Parathyroid adenoma (tissue), 2 donors: ENCODE data around the gene B4GALNT2.

Experiments
- H2AFZ ChIP-seq: fragments of 300-600 bp; sonication (generic); one replicate; pipeline ENCODE4 v1.7.0; 2017; ENCODE audit warnings: antibody characterized with exemption, mild to moderate bottlenecking
- H3K27ac ChIP-seq: fragments of 300-600 bp; sonication (generic); one replicate; pipeline ENCODE4 v1.7.0; 2017
- H3K27me3 ChIP-seq: fragments of 300-600 bp; sonication (generic); one replicate; pipeline ENCODE4 v1.7.0; 2017; ENCODE audit warnings: low read length; ENCODE audit not compliant: control insufficient read depth, insufficient read depth
- H3K36me3 ChIP-seq: fragments of 300-600 bp; sonication (generic); one replicate; pipeline ENCODE4 v1.7.0; 2017; ENCODE audit warnings: low read length; ENCODE audit not compliant: control insufficient read depth, insufficient read depth
- H3K4me1 ChIP-seq: fragments of 300-600 bp; sonication (generic); one replicate; pipeline ENCODE4 v1.7.0; 2017; ENCODE audit warnings: control low read depth
- H3K4me2 ChIP-seq: fragments of 300-600 bp; sonication (generic); one replicate; pipeline ENCODE4 v1.7.0; 2017; ENCODE audit warnings: low read length
- H3K4me3 ChIP-seq: fragments of 300-600 bp; sonication (generic); one replicate; pipeline ENCODE4 v1.7.0; 2017; ENCODE audit warnings: low read depth, low read length
- H3K79me2 ChIP-seq: fragments of 300-600 bp; sonication (generic); one replicate; pipeline ENCODE4 v1.7.0; 2017; ENCODE audit warnings: control low read depth
- H3K9ac ChIP-seq: fragments of 300-600 bp; sonication (generic); one replicate; pipeline ENCODE4 v1.7.0; 2017; ENCODE audit warnings: mild to moderate bottlenecking
- H3K9me3 ChIP-seq: fragments of 300-600 bp; sonication (generic); one replicate; pipeline ENCODE4 v1.7.0; 2017; ENCODE audit warnings: low read length; ENCODE audit not compliant: control insufficient read depth
- TF ChIP-seq, protein P1 (sequence below): fragments of 300-600 bp; sonication (generic); IDR thresholded peaks from one replicate; pipeline ENCODE4 v1.7.0; 2017; ENCODE audit warnings: antibody characterized with exemption, mild to moderate bottlenecking
- donor health status: primary hyperparathyroidism.

The B4GALNT2 gene

DNA sequence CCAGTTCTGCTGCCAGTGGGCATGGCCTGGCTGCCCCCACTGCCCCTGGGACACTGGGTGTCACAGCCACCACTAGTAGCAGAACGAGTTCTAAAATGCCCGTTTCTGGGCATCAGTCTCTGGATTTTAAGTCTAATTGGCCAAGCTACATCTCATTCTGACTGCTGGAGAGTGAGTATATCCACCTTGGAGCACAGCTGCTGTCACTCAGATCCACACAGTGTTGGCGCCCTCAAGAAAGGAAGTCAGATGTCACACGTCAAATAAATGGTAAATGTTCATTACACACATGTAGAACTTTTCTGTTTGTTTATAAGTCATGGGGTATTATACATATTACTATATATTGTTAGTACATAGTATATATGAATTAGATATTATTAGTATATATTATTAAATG is 58.4 kb downstream of the B4GALNT2 start:
- no peak overlapping the region for H3K27ac ChIP-seq

DNA sequence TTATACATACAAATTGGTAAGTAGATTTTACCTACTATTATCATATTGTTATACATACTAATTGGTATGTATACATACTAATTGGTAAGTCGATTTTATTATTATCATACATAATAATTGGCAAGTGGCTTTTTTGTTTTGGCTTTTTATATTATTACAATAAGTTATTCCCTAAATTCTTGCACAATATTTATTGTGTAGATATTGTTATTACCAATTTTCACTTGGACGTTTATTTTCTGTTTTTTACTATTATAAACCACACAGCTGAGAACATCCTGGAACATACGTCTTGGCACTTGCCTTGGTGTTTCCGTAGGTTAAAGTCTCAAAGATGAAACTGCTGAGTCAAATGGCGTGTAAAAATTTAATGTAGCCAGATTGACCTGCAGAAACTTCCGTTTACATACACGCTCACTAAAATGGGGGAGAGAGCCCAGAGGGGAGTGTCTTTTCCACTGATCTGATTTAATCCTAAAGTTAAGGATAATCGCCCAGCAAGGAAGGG is 58.9 kb downstream of the B4GALNT2 start:
- Histone ChIP-seq H3K27ac (peak overlapping the region; percentile 96), H3K9ac (no peak overlapping the region), H3K36me3 (no peaks in the 10 kb centered on the region), H3K4me3 (peak overlapping the region; percentile 99), H3K79me2 (no peaks in the 10 kb centered on the region), H3K27me3 (no peaks in the 10 kb centered on the region), H3K4me2 (peak overlapping the region; percentile 98), H3K9me3 (no peaks in the 10 kb centered on the region), H2AFZ (peak overlapping the region; percentile 99), H3K4me1 (no peaks in the 10 kb centered on the region)
- TF ChIP-seq, protein P1, sequence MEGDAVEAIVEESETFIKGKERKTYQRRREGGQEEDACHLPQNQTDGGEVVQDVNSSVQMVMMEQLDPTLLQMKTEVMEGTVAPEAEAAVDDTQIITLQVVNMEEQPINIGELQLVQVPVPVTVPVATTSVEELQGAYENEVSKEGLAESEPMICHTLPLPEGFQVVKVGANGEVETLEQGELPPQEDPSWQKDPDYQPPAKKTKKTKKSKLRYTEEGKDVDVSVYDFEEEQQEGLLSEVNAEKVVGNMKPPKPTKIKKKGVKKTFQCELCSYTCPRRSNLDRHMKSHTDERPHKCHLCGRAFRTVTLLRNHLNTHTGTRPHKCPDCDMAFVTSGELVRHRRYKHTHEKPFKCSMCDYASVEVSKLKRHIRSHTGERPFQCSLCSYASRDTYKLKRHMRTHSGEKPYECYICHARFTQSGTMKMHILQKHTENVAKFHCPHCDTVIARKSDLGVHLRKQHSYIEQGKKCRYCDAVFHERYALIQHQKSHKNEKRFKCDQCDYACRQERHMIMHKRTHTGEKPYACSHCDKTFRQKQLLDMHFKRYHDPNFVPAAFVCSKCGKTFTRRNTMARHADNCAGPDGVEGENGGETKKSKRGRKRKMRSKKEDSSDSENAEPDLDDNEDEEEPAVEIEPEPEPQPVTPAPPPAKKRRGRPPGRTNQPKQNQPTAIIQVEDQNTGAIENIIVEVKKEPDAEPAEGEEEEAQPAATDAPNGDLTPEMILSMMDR, result no peak

More for the DNA sequence above, 58.4 kb downstream of the B4GALNT2 start:
- no peaks in the 10 kb centered on the region for H3K9me3 ChIP-seq
- no peaks in the 10 kb centered on the region for H3K27me3 ChIP-seq
- H3K4me2 ChIP-seq, result no peak overlapping the region
- TF ChIP-seq, protein P1, result no peak
- H3K79me2 ChIP-seq, result no peaks in the 10 kb centered on the region
- no peak overlapping the region for H3K4me3 ChIP-seq
- H3K36me3 ChIP-seq, result no peaks in the 10 kb centered on the region
- H2AFZ ChIP-seq, result no peak overlapping the region
- no peaks in the 10 kb centered on the region for H3K4me1 ChIP-seq
- H3K9ac ChIP-seq, result no peak overlapping the region

DNA sequence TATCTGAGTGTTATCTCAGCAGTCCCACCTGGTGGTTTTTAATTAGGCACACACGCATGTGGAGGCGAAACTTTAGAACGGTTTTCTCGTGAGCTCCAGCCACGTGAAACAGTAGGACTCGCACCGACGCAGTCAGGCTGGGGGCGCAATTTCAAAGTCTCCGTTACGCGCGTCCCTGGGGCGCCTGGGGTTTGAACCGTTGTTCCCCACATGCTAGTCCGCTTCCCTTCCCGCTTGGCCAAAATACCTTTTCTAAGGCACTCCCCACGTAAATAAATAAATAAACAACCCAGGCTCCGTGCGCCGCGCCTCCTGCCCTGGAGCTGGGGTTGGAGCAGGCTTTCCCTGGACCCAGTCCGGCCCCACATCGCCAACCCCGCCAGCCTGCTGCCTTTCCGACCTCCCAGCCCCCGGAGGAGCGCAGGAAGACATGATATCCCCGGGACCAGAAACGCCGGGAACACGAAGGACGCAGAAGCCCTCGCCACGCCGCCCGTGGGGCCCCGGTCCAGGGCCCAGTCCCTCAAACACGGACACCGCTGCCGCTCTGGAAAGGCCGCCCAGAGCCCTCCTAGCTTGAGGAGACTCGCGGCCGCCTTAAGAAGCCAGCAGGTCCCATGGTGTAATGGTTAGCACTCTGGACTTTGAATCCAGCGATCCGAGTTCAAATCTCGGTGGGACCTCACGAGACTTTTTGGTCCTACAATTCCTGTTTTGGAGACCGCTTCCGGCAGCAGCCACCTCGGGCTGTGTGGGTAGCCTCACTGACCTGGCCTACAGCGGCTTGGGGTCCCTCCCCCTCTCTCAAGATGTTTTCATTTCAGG is 59.6 kb downstream of the B4GALNT2 start:
- Histone ChIP-seq H3K79me2 (no peaks in the 10 kb centered on the region), H3K27ac (peak overlapping the region; percentile 96), H2AFZ (peak overlapping the region; percentile 99), H3K4me1 (no peaks in the 10 kb centered on the region), H3K9me3 (no peaks in the 10 kb centered on the region), H3K36me3 (no peaks in the 10 kb centered on the region), H3K9ac (peak overlapping the region; percentile 75), H3K4me2 (peak overlapping the region; percentile 98), H3K27me3 (no peaks in the 10 kb centered on the region), H3K4me3 (peak overlapping the region; percentile 99)
- TF ChIP-seq, protein P1, result peak; percentile 18

DNA sequence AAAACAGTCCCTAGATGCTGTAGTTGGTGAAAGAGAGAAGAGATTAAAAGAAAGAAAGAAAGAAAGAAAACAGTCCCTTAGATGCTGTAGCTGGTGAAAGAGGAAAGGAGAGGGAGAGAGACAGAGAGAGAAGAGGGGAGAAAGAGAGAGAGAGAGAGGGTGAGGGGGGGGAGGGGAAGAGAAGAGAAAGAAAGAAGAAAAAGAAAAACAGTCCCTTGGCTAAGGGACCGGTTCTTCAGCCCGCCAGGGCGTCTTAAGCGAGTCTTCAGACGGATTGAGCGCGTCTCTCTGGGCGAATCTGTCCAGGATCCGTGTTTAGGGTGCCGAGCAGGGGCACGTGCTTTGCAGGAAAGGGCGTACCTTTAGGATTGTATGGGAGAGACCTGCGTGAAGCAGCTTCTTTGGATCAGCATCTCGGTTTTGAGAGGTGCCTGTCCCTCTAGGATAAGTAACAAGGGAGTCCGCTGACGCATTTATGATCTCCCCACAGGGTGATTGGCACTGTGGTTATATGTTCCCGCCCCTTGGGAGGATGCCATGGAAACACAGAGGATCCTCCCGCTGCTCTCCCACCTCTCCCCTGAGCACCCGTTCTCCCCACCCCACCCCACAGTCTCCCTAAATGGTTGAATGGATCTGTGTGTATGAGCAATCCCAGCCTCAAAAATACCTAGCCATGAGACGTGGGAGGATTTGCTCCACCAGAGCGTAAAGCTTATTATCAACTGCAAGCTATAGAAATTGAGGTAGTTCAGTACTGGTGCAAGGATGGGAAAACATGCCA is 61.1 kb downstream of the B4GALNT2 start:
- Histone ChIP-seq H3K4me3 (peak overlapping the region; percentile 99), H3K9ac (no peak overlapping the region), H3K4me2 (peak overlapping the region; percentile 95), H3K27me3 (no peaks in the 10 kb centered on the region), H3K27ac (peak overlapping the region; percentile 96), H3K79me2 (no peaks in the 10 kb centered on the region), H2AFZ (peak overlapping the region; percentile 99), H3K4me1 (no peaks in the 10 kb centered on the region), H3K9me3 (no peaks in the 10 kb centered on the region), H3K36me3 (no peaks in the 10 kb centered on the region)
- TF ChIP-seq, protein P1, result no peak
